PFSK-1 (cell line): ENCODE results near the gene TAOK3.

Experiments used
- FOXP2 ChIP-seq: optimal IDR thresholded peaks from 2 replicates; pipeline ENCODE3; 2011; ENCODE audit warnings: borderline replicate concordance, control low read depth, inconsistent platforms; ENCODE audit not compliant: insufficient read depth; ENCODE audit errors: extremely low read length, extremely low read depth
- POLR2AphosphoS5 ChIP-seq: IDR thresholded peaks from 2 replicates; pipeline ENCODE4 v1.6.1; 2012; ENCODE audit warnings: low read depth, mild to moderate bottlenecking, control low read depth, low read length, moderate library complexity
- REST ChIP-seq, 2 experiments: IDR thresholded peaks; 2 replicates each; pipeline versions ENCODE4 v1.6.1 to v1.8.0; 2011 to 2012; ENCODE audit warnings: low read depth in 2 of 2, low read length in 2 of 2, control low read depth in 1 of 2, inconsistent platforms in 1 of 2, mild to moderate bottlenecking in 1 of 2, moderate library complexity in 1 of 2; ENCODE audit not compliant: insufficient read depth in 1 of 2
- SIN3A ChIP-seq: IDR thresholded peaks from 2 replicates; pipeline ENCODE4 v1.6.1; 2012; ENCODE audit warnings: mild to moderate bottlenecking, low read length, moderate library complexity, borderline replicate concordance; ENCODE audit not compliant: insufficient read depth
- TAF1 ChIP-seq: IDR thresholded peaks from 2 replicates; pipeline ENCODE4 v1.6.1; 2012; ENCODE audit warnings: low read length, control low read depth, borderline replicate concordance; ENCODE audit not compliant: insufficient read depth

Gene TAOK3

GRCh38 chr12:118219772-118220171 lies 152.9 kb downstream of the TAOK3 start:
- TF ChIP-seq FOXP2, result no peak
- no peak for TF ChIP-seq TAF1
- no peak for TF ChIP-seq POLR2AphosphoS5
- no peak for TF ChIP-seq REST (IDR thresholded peaks at IDR 0.05; ENCODE audit: insufficient read depth in 1 of 2, low read depth in 2 of 2, low read length in 2 of 2)

GRCh38 chr12:118219106-118219505 lies 153.6 kb downstream of the TAOK3 start:
- no peak for TF ChIP-seq FOXP2
- TF ChIP-seq POLR2AphosphoS5, result no peak
- TF ChIP-seq SIN3A, result no peak
- TF ChIP-seq TAF1, result no peak
- no peak for TF ChIP-seq REST (IDR thresholded peaks at IDR 0.05; ENCODE audit: insufficient read depth in 1 of 2, low read depth in 2 of 2, low read length in 2 of 2)

GRCh38 chr12:118213452-118213851 lies 159.3 kb downstream of the TAOK3 start:
- TF ChIP-seq POLR2AphosphoS5, result no peak
- TF ChIP-seq SIN3A, result no peak
- no peak for TF ChIP-seq TAF1
- no peak for TF ChIP-seq REST (IDR thresholded peaks at IDR 0.05; ENCODE audit: insufficient read depth in 1 of 2, low read depth in 2 of 2, low read length in 2 of 2)
- TF ChIP-seq FOXP2, result no peak

- no peak for TF ChIP-seq REST (IDR thresholded peaks at IDR 0.05; ENCODE audit: insufficient read depth in 1 of 2, low read depth in 2 of 2, low read length in 2 of 2)
- no peak for TF ChIP-seq FOXP2
- TF ChIP-seq TAF1, result no peak
Measured at GRCh38 chr12:118212606-118213005, 160.1 kb downstream of the TAOK3 start.

GRCh38 chr12:118206107-118206412 lies 166.6 kb downstream of the TAOK3 start:
- TF ChIP-seq TAF1 (no peak), FOXP2 (no peak), POLR2AphosphoS5 (no peak), SIN3A (no peak), REST (IDR thresholded peaks at IDR 0.05; ENCODE audit: insufficient read depth in 1 of 2, low read depth in 2 of 2, low read length in 2 of 2) (no peak)
